Esophagus squamous epithelium (tissue), 5 donors: ENCODE data around the gene LCTL. TPM values are rescaled to one million over a fixed set of nuclear protein-coding genes. Genes with fewer than 3 reads are reported as not detected.

Source experiments
- DNase-seq: peaks from one replicate; lab custom pipeline; 2025; lab: John Stamatoyannopoulos, UW
- H3K27ac ChIP-seq, 4 donors: fragments of 200-600 bp; sonication (generic); one replicate each; pipeline ENCODE4 v1.5.1; 2016 to 2019; ENCODE audit warnings: mild to moderate bottlenecking in 1 of 4
- H3K27me3 ChIP-seq, 4 donors: fragments of 200-600 bp; sonication (generic); 1 replicate in 3 of 4; 2 replicates in 1 of 4; pipeline versions ENCODE4 v1.5.1 to v1.6.0; 2017 to 2021; ENCODE audit warnings: antibody characterized with exemption in 1 of 4
- H3K36me3 ChIP-seq, 3 donors: fragments of 200-600 bp; sonication (generic); one replicate each; pipeline ENCODE4 v1.5.1; 2016 to 2019
- H3K4me1 ChIP-seq, 3 donors: fragments of 200-600 bp; sonication (generic); one replicate each; pipeline ENCODE4 v1.5.1; 2017 to 2019
- H3K4me3 ChIP-seq, 4 donors: fragments of 200-600 bp; sonication (generic); 1 replicate in 3 of 4; 2 replicates in 1 of 4; pipeline ENCODE4 v1.5.1; 2016 to 2019; ENCODE audit warnings: mild to moderate bottlenecking in 2 of 4, moderate library complexity in 1 of 4
- H3K9me3 ChIP-seq, 3 donors: fragments of 200-600 bp; sonication (generic); one replicate each; pipeline ENCODE4 v1.5.1; 2016 to 2019
- POLR2A ChIP-seq, 4 donors: fragments of 450-650 bp; IDR thresholded peaks; one replicate each; pipeline ENCODE4 v1.6.1; 2017; ENCODE audit warnings: antibody characterized with exemption in 4 of 4, mild to moderate bottlenecking in 4 of 4, moderate library complexity in 3 of 4
- WGBS, 2 donors: methylation state at CpG; one replicate each; pipeline ENCODE4 v1.1.5; 2018; 5-methylcytosine and 5-hydroxymethylcytosine counted together
- intact Hi-C: fragments of 100-400 bp; cut with DNase I; formaldehyde crosslinking; loops from one replicate; pipeline ENCODE4 v1.15.0; 2022
- total RNA-seq, 4 donors: library from RNA; depleted of rRNA; stranded (reverse); fragments of >200 nt; gene quantifications; one replicate each; pipeline ENCODE4 v1.1.0, GENCODE V29; 2016
- TF ChIP-seq, protein P1 (sequence below), 6 experiments: fragments of 450-650 bp in 4 of 6; fragments of 200-600 bp in 2 of 6; sonication (generic) in 2 of 6; IDR thresholded peaks; one replicate each; pipeline ENCODE4 v1.5.1; 2016 to 2019; ENCODE audit warnings: antibody characterized with exemption in 6 of 6, mild to moderate bottlenecking in 4 of 6, moderate library complexity in 4 of 6
- donor health status: DM: yes; HTN: yes; CAD: no.

Gene LCTL
- total RNA-seq, 4 donors from 2014 or later: not detected

GRCh38 chr15:66598095-66598815 is 32.5 kb upstream of the LCTL start:
- no peak for TF ChIP-seq POLR2A (IDR thresholded peaks at IDR 0.05)
- TF ChIP-seq, protein P1, sequence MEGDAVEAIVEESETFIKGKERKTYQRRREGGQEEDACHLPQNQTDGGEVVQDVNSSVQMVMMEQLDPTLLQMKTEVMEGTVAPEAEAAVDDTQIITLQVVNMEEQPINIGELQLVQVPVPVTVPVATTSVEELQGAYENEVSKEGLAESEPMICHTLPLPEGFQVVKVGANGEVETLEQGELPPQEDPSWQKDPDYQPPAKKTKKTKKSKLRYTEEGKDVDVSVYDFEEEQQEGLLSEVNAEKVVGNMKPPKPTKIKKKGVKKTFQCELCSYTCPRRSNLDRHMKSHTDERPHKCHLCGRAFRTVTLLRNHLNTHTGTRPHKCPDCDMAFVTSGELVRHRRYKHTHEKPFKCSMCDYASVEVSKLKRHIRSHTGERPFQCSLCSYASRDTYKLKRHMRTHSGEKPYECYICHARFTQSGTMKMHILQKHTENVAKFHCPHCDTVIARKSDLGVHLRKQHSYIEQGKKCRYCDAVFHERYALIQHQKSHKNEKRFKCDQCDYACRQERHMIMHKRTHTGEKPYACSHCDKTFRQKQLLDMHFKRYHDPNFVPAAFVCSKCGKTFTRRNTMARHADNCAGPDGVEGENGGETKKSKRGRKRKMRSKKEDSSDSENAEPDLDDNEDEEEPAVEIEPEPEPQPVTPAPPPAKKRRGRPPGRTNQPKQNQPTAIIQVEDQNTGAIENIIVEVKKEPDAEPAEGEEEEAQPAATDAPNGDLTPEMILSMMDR (IDR thresholded peaks at IDR 0.05): no peak
- DNase-seq: no peak
- WGBS, 2 donors: 64 to 80% methylated on average over 10 to 12 of the region's 14 CpGs

GRCh38 chr15:66595931-66596545 is 30.2 kb upstream of the LCTL start:
- no peak for TF ChIP-seq POLR2A (IDR thresholded peaks at IDR 0.05)
- TF ChIP-seq, protein P1 (IDR thresholded peaks at IDR 0.05): no peak
- no peaks in the 10 kb centered on the region for H3K4me1 ChIP-seq
- peaks cover 0 to 2% (median 0%) of the 10 kb centered on the region in 4 donors for H3K27me3 ChIP-seq
- no peak overlapping the region for H3K4me3 ChIP-seq
- H3K36me3 ChIP-seq: no peaks in the 10 kb centered on the region
- intact Hi-C loops: no loop called here
- no peaks in the 10 kb centered on the region for H3K9me3 ChIP-seq
- DNase-seq: no peak
- H3K27ac ChIP-seq: no peak overlapping the region
- 71 to 77% methylated on average over 7 to 8 of the region's 8 CpGs for WGBS, 2 donors

More at GRCh38 chr15:66598095-66598815, 32.5 kb upstream of the LCTL start:
- H3K9me3 ChIP-seq: no peaks in the 10 kb centered on the region
- peaks cover 0 to under 1% (median 0%) of the 10 kb centered on the region in 3 donors for H3K4me1 ChIP-seq
- H3K36me3 ChIP-seq: no peaks in the 10 kb centered on the region
- peaks cover 0 to 15% (median 0%) of the 10 kb centered on the region in 4 donors for H3K27me3 ChIP-seq
- intact Hi-C loops: no loop called here
- no peak overlapping the region for H3K4me3 ChIP-seq
- H3K27ac ChIP-seq: no peak overlapping the region

DNA sequence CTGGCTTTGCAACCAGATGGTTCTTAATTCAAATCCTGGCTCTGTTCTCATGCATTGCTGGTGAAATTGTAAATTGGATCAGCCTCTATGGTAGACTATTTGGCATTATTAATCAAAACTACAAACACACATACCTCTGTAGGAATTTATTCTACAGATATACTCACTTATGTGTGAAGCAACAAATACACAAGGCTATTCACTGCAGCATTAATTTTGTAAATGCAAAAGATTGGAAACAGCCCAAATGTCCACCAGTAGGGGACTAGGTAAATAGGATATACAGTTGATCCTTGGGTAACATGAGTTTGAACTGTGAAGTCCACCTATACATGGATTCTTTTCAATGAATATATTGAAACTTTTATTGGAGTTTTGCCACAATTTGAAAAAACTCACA is 29.5 kb upstream of the LCTL start:
- Histone ChIP-seq H3K27me3 (no peaks in the 10 kb centered on the region), H3K4me1 (no peaks in the 10 kb centered on the region), H3K9me3 (no peaks in the 10 kb centered on the region), H3K4me3 (no peak overlapping the region), H3K27ac (no peak overlapping the region), H3K36me3 (no peaks in the 10 kb centered on the region)
- intact Hi-C loops: no loop called here
- TF ChIP-seq POLR2A (IDR thresholded peaks at IDR 0.05): no peak
- TF ChIP-seq, protein P1 (IDR thresholded peaks at IDR 0.05): no peak
- no peak for DNase-seq

GRCh38 chr15:66594836-66595235 is 29.0 kb upstream of the LCTL start:
- no peaks in the 10 kb centered on the region for H3K4me1 ChIP-seq
- no peaks in the 10 kb centered on the region for H3K9me3 ChIP-seq
- no peak for DNase-seq
- H3K27me3 ChIP-seq: no peaks in the 10 kb centered on the region
- TF ChIP-seq, protein P1 (IDR thresholded peaks at IDR 0.05): no peak
- TF ChIP-seq POLR2A (IDR thresholded peaks at IDR 0.05): no peak
- intact Hi-C loops: no loop called here
- no peak overlapping the region for H3K4me3 ChIP-seq
- 66 to 69% methylated on average over 5 of the region's 5 CpGs for WGBS, 2 donors
- no peaks in the 10 kb centered on the region for H3K36me3 ChIP-seq
- no peak overlapping the region for H3K27ac ChIP-seq

DNA sequence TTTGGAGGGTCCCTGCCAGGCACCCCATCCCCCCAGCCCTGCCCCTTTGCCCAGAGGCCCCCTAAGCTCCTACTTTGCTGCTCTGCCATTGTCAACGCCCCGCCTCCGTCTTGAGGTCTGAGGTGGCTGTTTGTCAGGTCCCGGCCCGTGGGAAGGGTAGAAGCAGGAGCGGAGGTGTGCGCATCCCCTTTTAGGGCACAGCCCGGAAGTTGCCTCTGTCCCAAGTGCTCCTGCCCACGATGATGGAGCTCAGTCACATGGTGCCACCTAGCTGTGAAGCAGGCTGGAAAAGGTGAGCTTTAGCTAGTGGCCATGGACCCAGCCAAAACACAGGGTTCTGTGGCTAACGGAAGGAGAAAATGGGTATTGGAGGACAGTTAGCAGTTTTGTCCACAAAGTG is 28.5 kb upstream of the LCTL start:
- Histone ChIP-seq H3K27me3 (no peaks in the 10 kb centered on the region), H3K36me3 (no peaks in the 10 kb centered on the region), H3K9me3 (no peaks in the 10 kb centered on the region), H3K27ac (no peak overlapping the region), H3K4me1 (no peaks in the 10 kb centered on the region), H3K4me3 (no peak overlapping the region)
- no peak for DNase-seq
- intact Hi-C loops: no loop called here
- 69 to 90% methylated on average over 1 to 3 of the region's 10 CpGs for WGBS, 2 donors
- no peak for TF ChIP-seq POLR2A (IDR thresholded peaks at IDR 0.05)
- TF ChIP-seq, protein P1 (IDR thresholded peaks at IDR 0.05): no peak
